ENCODE data around the gene PRSS22.

DNA sequence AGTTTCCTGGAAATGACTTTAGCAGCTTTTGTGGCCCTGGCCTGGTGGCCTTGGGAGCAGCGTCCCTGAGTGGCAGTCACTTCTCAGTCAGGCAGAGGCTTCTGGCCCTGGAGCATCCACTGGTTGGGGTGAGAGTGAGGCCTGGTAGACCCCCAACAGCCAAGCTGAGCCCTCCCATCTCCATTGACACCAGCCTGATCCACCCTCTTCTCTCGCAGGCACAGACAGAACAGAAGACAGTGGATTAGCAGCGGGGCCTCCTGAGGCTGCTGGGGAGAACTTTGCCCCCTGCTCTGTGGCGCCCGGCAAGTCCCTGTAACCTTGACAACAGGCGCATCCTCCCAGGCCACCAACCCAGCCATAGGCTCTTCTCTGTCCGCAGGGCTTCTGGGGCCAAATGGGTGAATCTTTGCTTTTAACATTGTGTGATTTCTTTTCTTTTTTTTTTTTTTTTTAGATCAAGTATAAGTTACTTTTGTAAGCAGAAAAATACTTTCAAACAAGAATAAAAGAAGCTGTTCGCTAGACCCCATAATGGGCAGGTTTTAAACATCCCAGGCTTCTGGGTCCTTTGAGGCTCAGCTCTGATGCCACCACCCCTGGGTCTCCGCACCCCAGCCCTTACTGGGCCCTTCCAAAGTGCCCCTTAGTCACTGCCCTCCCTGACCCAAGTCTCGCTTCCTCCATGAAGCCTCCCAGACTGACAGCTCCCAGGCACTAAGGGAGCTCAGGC, 41.0 kb upstream of the PRSS22 start:
- TF ChIP-seq, protein P1, sequence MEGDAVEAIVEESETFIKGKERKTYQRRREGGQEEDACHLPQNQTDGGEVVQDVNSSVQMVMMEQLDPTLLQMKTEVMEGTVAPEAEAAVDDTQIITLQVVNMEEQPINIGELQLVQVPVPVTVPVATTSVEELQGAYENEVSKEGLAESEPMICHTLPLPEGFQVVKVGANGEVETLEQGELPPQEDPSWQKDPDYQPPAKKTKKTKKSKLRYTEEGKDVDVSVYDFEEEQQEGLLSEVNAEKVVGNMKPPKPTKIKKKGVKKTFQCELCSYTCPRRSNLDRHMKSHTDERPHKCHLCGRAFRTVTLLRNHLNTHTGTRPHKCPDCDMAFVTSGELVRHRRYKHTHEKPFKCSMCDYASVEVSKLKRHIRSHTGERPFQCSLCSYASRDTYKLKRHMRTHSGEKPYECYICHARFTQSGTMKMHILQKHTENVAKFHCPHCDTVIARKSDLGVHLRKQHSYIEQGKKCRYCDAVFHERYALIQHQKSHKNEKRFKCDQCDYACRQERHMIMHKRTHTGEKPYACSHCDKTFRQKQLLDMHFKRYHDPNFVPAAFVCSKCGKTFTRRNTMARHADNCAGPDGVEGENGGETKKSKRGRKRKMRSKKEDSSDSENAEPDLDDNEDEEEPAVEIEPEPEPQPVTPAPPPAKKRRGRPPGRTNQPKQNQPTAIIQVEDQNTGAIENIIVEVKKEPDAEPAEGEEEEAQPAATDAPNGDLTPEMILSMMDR (IDR thresholded peaks at IDR 0.05; ENCODE audit: borderline replicate concordance, extremely low read depth, low read length, poor library complexity, severe bottlenecking) = no peak
- TF ChIP-seq EZH2 (IDR thresholded peaks at IDR 0.05; ENCODE audit: borderline replicate concordance, low read depth, low read length, severe bottlenecking) = no peak

Data from DND-41 (cell line).